ENCODE data around the gene BUB1B. TPM values are rescaled to one million over a fixed set of nuclear protein-coding genes. Genes with fewer than 3 reads are reported as not detected.
"Not testable (repeated sequence)": the region's sequence is repeated elsewhere in the genome, so short reads cannot be mapped to it uniquely, and the experiment has no call there.

BUB1B gene
- total RNA-seq, 1 experiment from 2014 or later: 67.8 TPM

DNA sequence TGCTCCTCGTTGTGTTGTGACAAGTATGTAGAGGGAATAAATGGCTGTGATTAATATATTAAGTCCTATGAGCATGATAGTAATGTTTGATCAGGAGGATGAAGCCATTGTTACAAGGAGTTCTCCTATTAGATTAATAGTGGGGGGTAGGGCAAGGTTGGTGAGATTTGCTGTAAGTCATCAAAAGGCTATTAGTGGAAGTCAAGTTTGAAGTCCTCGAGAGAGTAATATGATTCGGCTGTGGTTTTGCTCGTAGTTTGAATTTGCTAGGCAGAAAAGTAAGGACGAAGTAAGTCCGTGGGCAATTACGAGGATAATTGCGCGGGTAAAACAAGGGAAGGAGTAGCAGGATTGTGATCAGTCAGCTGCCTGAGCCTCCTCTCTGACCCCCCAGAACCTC is 26.0 kb upstream of the BUB1B start:
- ATAC-seq: no peak
- Histone ChIP-seq H3K27me3 (ENCODE audit: control insufficient read depth, insufficient read depth, low read length) (peaks cover 8% of the 10 kb centered on the region), H3K4me1 (ENCODE audit: control insufficient read depth, insufficient read depth, low read length) (no peaks in the 10 kb centered on the region), H3K27ac (ENCODE audit: low read length) (no peak overlapping the region), H3K36me3 (ENCODE audit: control insufficient read depth, insufficient read depth, low read length) (no peaks in the 10 kb centered on the region), H3K9me3 (ENCODE audit: control insufficient read depth, insufficient read depth, low read depth, low read length) (no peaks in the 10 kb centered on the region), H3K4me3 (ENCODE audit: low read depth in 2 of 2, low read length in 2 of 2) (no peak overlapping the region)
- intact Hi-C loops (cut with micrococcal nuclease; ENCODE audit: unreplicated experiment) (no loop called here), in situ Hi-C loops (cut with HindIII; ENCODE audit: low pct_unique_long_range_greater_than_20kb, low sequenced_read_pairs) (no loop called here)
- DNase-seq (ENCODE audit: low read depth, low spot score): no peak
- POLR2A ChIA-PET: no interaction called here
- BruUV-seq (replicated peaks): no TSS peak
- CTCF ChIA-PET: no interaction called here
- TF ChIP-seq POLR2AphosphoS5 (IDR thresholded peaks at IDR 0.05; ENCODE audit: low read depth, low read length): no peak
- no peak for TF ChIP-seq SIN3A (IDR thresholded peaks at IDR 0.05; ENCODE audit: borderline replicate concordance, insufficient read depth, low read depth, low read length)
- no peak for TF ChIP-seq TCF7L2 (IDR thresholded peaks at IDR 0.05; ENCODE audit: low read depth, low read length)
- no peak for TF ChIP-seq REST (IDR thresholded peaks at IDR 0.05; ENCODE audit: insufficient read depth in 1 of 2, low read depth in 2 of 2, low read length in 1 of 2)
- TF ChIP-seq, protein P1, sequence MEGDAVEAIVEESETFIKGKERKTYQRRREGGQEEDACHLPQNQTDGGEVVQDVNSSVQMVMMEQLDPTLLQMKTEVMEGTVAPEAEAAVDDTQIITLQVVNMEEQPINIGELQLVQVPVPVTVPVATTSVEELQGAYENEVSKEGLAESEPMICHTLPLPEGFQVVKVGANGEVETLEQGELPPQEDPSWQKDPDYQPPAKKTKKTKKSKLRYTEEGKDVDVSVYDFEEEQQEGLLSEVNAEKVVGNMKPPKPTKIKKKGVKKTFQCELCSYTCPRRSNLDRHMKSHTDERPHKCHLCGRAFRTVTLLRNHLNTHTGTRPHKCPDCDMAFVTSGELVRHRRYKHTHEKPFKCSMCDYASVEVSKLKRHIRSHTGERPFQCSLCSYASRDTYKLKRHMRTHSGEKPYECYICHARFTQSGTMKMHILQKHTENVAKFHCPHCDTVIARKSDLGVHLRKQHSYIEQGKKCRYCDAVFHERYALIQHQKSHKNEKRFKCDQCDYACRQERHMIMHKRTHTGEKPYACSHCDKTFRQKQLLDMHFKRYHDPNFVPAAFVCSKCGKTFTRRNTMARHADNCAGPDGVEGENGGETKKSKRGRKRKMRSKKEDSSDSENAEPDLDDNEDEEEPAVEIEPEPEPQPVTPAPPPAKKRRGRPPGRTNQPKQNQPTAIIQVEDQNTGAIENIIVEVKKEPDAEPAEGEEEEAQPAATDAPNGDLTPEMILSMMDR (IDR thresholded peaks at IDR 0.05): no peak

DNA sequence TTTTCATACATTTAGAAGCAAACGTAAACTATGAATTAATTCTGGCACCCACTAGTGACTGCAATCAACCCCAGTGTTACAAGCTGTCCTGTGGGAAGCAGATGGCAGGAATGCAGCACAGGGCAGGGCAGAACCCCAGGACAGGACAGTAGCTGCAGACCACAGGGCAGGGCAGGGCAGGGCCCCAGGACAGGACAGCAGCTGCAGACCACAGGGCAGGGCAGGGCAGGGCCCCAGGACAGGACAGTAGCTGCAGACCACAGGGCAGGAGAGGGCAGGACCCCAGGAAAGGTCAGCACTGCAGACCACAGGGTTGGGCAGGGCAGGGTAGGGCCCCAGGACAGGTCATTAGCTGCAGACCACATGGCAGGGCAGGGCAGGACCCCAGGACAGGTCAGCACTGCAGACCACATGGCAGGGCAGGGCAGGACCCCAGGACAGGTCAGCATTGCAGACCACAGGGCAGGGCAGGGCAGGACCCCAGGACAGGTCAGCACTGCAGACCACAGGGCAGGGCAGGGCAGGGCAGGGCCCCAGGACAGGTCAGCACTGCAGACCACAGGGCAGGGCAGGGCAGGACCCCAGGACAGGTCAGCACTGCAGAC is 24.9 kb upstream of the BUB1B start:
- intact Hi-C loops (cut with micrococcal nuclease; ENCODE audit: unreplicated experiment); H3K36me3 ChIP-seq (ENCODE audit: control insufficient read depth, insufficient read depth, low read length); ATAC-seq; in situ Hi-C loops (cut with HindIII; ENCODE audit: low pct_unique_long_range_greater_than_20kb, low sequenced_read_pairs); H3K9me3 ChIP-seq (ENCODE audit: control insufficient read depth, insufficient read depth, low read depth, low read length); POLR2A ChIA-PET; DNase-seq (ENCODE audit: low read depth, low spot score); BruUV-seq (replicated peaks); H3K4me1 ChIP-seq (ENCODE audit: control insufficient read depth, insufficient read depth, low read length); H3K4me3 ChIP-seq (ENCODE audit: low read depth in 2 of 2, low read length in 2 of 2); H3K27ac ChIP-seq (ENCODE audit: low read length); H3K27me3 ChIP-seq (ENCODE audit: control insufficient read depth, insufficient read depth, low read length): not testable (repeated sequence)
- CTCF ChIA-PET: interaction anchor here (0.6 kb wide), 1 partner anchor 83 kb away, joined by 3 read pairs; no protein-coding TSS in a partner anchor

GRCh38 chr15:40136470-40137302 is 24.2 kb upstream of the BUB1B start:
- no TSS peak for BruUV-seq (replicated peaks)
- no peaks in the 10 kb centered on the region for H3K4me1 ChIP-seq (ENCODE audit: control insufficient read depth, insufficient read depth, low read length)

More at GRCh38 chr15:40136470-40137302, 24.2 kb upstream of the BUB1B start:
- no peak overlapping the region for H3K4me3 ChIP-seq (ENCODE audit: low read depth in 2 of 2, low read length in 2 of 2)
- no peak for DNase-seq (ENCODE audit: low read depth, low spot score)
- H3K9me3 ChIP-seq (ENCODE audit: control insufficient read depth, insufficient read depth, low read depth, low read length): no peaks in the 10 kb centered on the region
- H3K36me3 ChIP-seq (ENCODE audit: control insufficient read depth, insufficient read depth, low read length): no peaks in the 10 kb centered on the region
- in situ Hi-C loops (cut with HindIII; ENCODE audit: low pct_unique_long_range_greater_than_20kb, low sequenced_read_pairs): no loop called here
- POLR2A ChIA-PET: no interaction called here
- ATAC-seq: peak; percentile 60
- CTCF ChIA-PET: interaction anchor here (0.6 kb wide), 1 partner anchor 83 kb away, joined by 3 read pairs; no protein-coding TSS in a partner anchor
- intact Hi-C loops (cut with micrococcal nuclease; ENCODE audit: unreplicated experiment): no loop called here
- peaks cover 3% of the 10 kb centered on the region for H3K27me3 ChIP-seq (ENCODE audit: control insufficient read depth, insufficient read depth, low read length)
- no peak overlapping the region for H3K27ac ChIP-seq (ENCODE audit: low read length)
- TF ChIP-seq SIN3A (IDR thresholded peaks at IDR 0.05; ENCODE audit: borderline replicate concordance, insufficient read depth, low read depth, low read length) (no peak), POLR2AphosphoS5 (IDR thresholded peaks at IDR 0.05; ENCODE audit: low read depth, low read length) (no peak), REST (IDR thresholded peaks at IDR 0.05; ENCODE audit: insufficient read depth in 1 of 2, low read depth in 2 of 2, low read length in 1 of 2) (no peak), TCF7L2 (IDR thresholded peaks at IDR 0.05; ENCODE audit: low read depth, low read length) (no peak)
- TF ChIP-seq, protein P1 (IDR thresholded peaks at IDR 0.05): no peak

Data from Panc1 (cell line).